ENCODE results near the gene ARRDC1.

- TF ChIP-seq CTCF (IDR thresholded peaks at IDR 0.05; ENCODE audit: low read length) (no peak), EZH2 (IDR thresholded peaks at IDR 0.05; ENCODE audit: borderline replicate concordance, low read length) (no peak)
These were observed 37.4 kb downstream of the ARRDC1 start for GRCh38 chr9:137642892-137643291.
